SU-DHL-6 (cell line): ENCODE measurements around the gene BCL2.

Experiments used
- CTCF ChIP-seq: fragments of 200-600 bp; sonication (generic); IDR thresholded peaks from one replicate; pipeline ENCODE4 v1.5.1; 2017; ENCODE audit warnings: antibody characterized with exemption, mild to moderate bottlenecking, low read length, moderate library complexity; ENCODE audit not compliant: insufficient read depth, poor library complexity, severe bottlenecking
- EZH2phosphoT487 ChIP-seq: fragments of 200-600 bp; sonication (generic), shearing (Covaris generic); conservative IDR thresholded peaks from 2 replicates; pipeline ENCODE4 v1.6.1; 2018; ENCODE audit warnings: mild to moderate bottlenecking, antibody characterized with exemption, low read length, moderate library complexity, mixed read lengths

DNA sequence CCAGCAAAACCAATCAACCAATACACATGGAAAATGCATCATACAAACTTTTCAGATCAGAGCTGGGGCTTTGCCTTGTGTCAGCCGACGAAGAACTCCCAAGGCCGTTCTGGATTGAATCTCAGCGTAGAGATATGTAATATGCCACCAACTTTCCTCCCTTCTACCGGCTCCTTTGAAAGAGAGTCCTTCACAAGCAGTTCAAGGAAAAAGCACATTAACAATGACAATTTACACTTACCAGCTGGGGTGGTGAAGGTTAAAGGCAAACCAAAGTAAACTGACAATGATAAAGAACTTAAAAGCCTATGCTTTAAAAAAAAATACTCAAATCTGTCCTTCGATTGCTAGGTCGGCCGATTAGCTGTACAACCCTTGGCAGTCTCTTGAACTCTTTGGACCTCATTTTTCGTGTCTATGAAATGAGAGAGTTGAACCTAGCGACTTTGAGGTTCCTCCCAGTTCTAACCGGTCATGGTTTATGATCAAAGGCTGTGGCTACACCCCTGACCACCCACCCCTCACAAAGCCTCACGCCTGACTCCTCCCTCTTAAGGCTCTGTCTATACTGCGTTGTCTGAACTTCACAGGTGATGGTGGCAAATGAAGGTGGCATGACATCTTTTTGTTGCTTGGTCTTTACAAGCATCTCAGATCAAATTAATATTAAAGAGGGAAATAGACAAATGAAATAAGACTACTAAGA, 46.2 kb downstream of the BCL2 start:
- TF ChIP-seq CTCF (no peak), EZH2phosphoT487 (no peak)
